Liver (tissue), 9 donors: ENCODE measurements around the gene WRAP73. TPM values are rescaled to one million over a fixed set of nuclear protein-coding genes. Genes with fewer than 3 reads are reported as not detected.
"Not testable (repeated sequence)": the region's sequence is repeated elsewhere in the genome, so short reads cannot be mapped to it uniquely, and the experiment has no call there.

Experiments used
- DNase-seq: peaks from one replicate; pipeline ENCODE4 v3.0.0-alpha.2; 2017; ENCODE audit warnings: low spot score
- H3K27ac ChIP-seq, 2 donors: one replicate each; pipeline ENCODE4 v1.7.0; 2013; ENCODE audit warnings: inconsistent platforms in 2 of 2, low read length in 2 of 2, control low read depth in 1 of 2, low read depth in 1 of 2, mild to moderate bottlenecking in 1 of 2
- H3K27me3 ChIP-seq, 4 donors: one replicate each; pipeline versions ENCODE4 v1.6.1 to v1.7.0; 2013; ENCODE audit warnings: low read length in 3 of 4, inconsistent platforms in 1 of 4, mild to moderate bottlenecking in 1 of 4, moderate library complexity in 1 of 4; ENCODE audit not compliant: control insufficient read depth in 4 of 4, insufficient read depth in 4 of 4
- H3K36me3 ChIP-seq, 4 donors: one replicate each; pipeline versions ENCODE4 v1.6.1 to v1.7.0; 2013; ENCODE audit warnings: low read length in 3 of 4, mild to moderate bottlenecking in 3 of 4, low read depth in 1 of 4, moderate library complexity in 1 of 4; ENCODE audit not compliant: control insufficient read depth in 4 of 4, insufficient read depth in 3 of 4
- H3K4me1 ChIP-seq, 4 donors: one replicate each; pipeline versions ENCODE4 v1.6.1 to v1.7.0; 2013; ENCODE audit warnings: low read length in 3 of 4, mild to moderate bottlenecking in 3 of 4, moderate library complexity in 1 of 4; ENCODE audit not compliant: control insufficient read depth in 4 of 4, insufficient read depth in 4 of 4
- H3K4me3 ChIP-seq, 3 donors: one replicate each; pipeline versions ENCODE4 v1.6.1 to v1.7.0; 2013; ENCODE audit warnings: low read length in 3 of 3, control low read depth in 1 of 3, low read depth in 1 of 3, mild to moderate bottlenecking in 1 of 3
- H3K9ac ChIP-seq, 2 donors: one replicate each; pipeline ENCODE4 v1.7.0; 2013; ENCODE audit warnings: low read length in 2 of 2, mild to moderate bottlenecking in 2 of 2, moderate library complexity in 2 of 2, control low read depth in 1 of 2, low read depth in 1 of 2
- H3K9me3 ChIP-seq, 4 donors: one replicate each; pipeline versions ENCODE4 v1.6.1 to v1.7.0; 2013; ENCODE audit warnings: low read length in 3 of 4; ENCODE audit not compliant: control insufficient read depth in 4 of 4
- EGR1 ChIP-seq, 2 donors: IDR thresholded peaks; 2 replicates each; pipeline ENCODE4 v1.6.1; 2016 to 2018; ENCODE audit warnings: antibody characterized with exemption in 2 of 2, low read depth in 2 of 2
- FOXA2 ChIP-seq: IDR thresholded peaks from 2 replicates; pipeline ENCODE4 v1.6.1; 2016; ENCODE audit warnings: antibody characterized with exemption
- HNF4G ChIP-seq: IDR thresholded peaks from 2 replicates; pipeline ENCODE4 v1.6.1; 2016; ENCODE audit warnings: antibody characterized with exemption
- MAX ChIP-seq: IDR thresholded peaks from 2 replicates; pipeline ENCODE4 v1.6.1; 2016; ENCODE audit warnings: antibody characterized with exemption
- NR2F2 ChIP-seq: IDR thresholded peaks from 2 replicates; pipeline ENCODE4 v1.6.1; 2016; ENCODE audit warnings: antibody characterized with exemption
- SP1 ChIP-seq: IDR thresholded peaks from 2 replicates; pipeline ENCODE4 v1.6.1; 2018; ENCODE audit warnings: antibody characterized with exemption, mild to moderate bottlenecking
- YY1 ChIP-seq: IDR thresholded peaks from 2 replicates; pipeline ENCODE4 v1.6.1; 2016; ENCODE audit warnings: antibody characterized with exemption, mild to moderate bottlenecking
- ZBTB33 ChIP-seq: IDR thresholded peaks from 2 replicates; pipeline ENCODE4 v1.6.1; 2016; ENCODE audit warnings: antibody characterized with exemption
- WGBS: extraction: QIAGEN DNeasy Blood & Tissue Kit; methylation state at CpG from one replicate; pipeline ENCODE4 v1.1.7; 2013; 5-methylcytosine and 5-hydroxymethylcytosine counted together
- polyA plus RNA-seq, 2 donors: library from polyadenylated mRNA; stranded (reverse) in 1 of 2; unstranded in 1 of 2; fragments of 200-250 nt in 1 of 2; fragments of >200 nt in 1 of 2; fragmentation: Nextera tagmentation in 1 of 2; extraction: Ambion mirVana in 1 of 2; gene quantifications; one replicate each; pipeline versions ENCODE4 v1.2.1 to v1.2.3, GENCODE V29; 2013 to 2015
- total RNA-seq, 2 donors: library from RNA; depleted of rRNA; stranded (reverse); fragments of >200 nt; gene quantifications; one replicate each; pipeline ENCODE4 v1.2.3, GENCODE V29; 2014
- donor health status: healthy.
- donor health status: healthy.
- donor health status: healthy.
- donor health status: healthy.
- donor health status: healthy.

WRAP73 gene
- total and polyA plus RNA-seq, 4 donors = 7.6 to 14.6 (median 10.0) TPM

GRCh38 chr1:3585940-3586568 lies 63.8 kb downstream of the WRAP73 start:
- Histone ChIP-seq H3K9me3 (no peaks in the 10 kb centered on the region), H3K4me1 (no peaks in the 10 kb centered on the region), H3K4me3 (no peak overlapping the region), H3K27ac (no peak overlapping the region), H3K36me3 (no peaks in the 10 kb centered on the region), H3K9ac (no peak overlapping the region), H3K27me3 (no peaks in the 10 kb centered on the region)
- DNase-seq = no peak
- TF ChIP-seq EGR1 (IDR thresholded peaks at IDR 0.05; ENCODE audit: low read depth in 2 of 2) = no peak
- TF ChIP-seq ZBTB33 = no peak
- WGBS = 92% methylated on average over 19 of the region's 19 CpGs

- 72% methylated on average over 6 of the region's 6 CpGs for WGBS
- H3K9ac ChIP-seq, H3K27ac ChIP-seq, H3K36me3 ChIP-seq, H3K4me1 ChIP-seq, H3K9me3 ChIP-seq, H3K4me3 ChIP-seq, H3K27me3 ChIP-seq, DNase-seq: not testable (repeated sequence)
Observed at GRCh38 chr1:3585353-3585868, 64.5 kb downstream of the WRAP73 start.

- 86% methylated on average over 7 of the region's 7 CpGs for WGBS
- Histone ChIP-seq H3K4me1 (no peaks in the 10 kb centered on the region), H3K36me3 (no peaks in the 10 kb centered on the region), H3K9me3 (no peaks in the 10 kb centered on the region), H3K27ac (no peak overlapping the region), H3K27me3 (no peaks in the 10 kb centered on the region), H3K4me3 (no peak overlapping the region), H3K9ac (no peak overlapping the region)
- DNase-seq = no peak
- TF ChIP-seq HNF4G (no peak), YY1 (no peak), EGR1 (IDR thresholded peaks at IDR 0.05; ENCODE audit: low read depth in 2 of 2) (no peak), FOXA2 (no peak), MAX (no peak), SP1 (no peak), NR2F2 (no peak)
Observed at GRCh38 chr1:3584915-3585314, 65.0 kb downstream of the WRAP73 start.

- H3K36me3 ChIP-seq, H3K27me3 ChIP-seq, H3K27ac ChIP-seq, H3K4me3 ChIP-seq, H3K9ac ChIP-seq, DNase-seq, H3K9me3 ChIP-seq, H3K4me1 ChIP-seq: not testable (repeated sequence)
- 85% methylated on average over 21 of the region's 21 CpGs for WGBS
Observed at GRCh38 chr1:3583751-3584150, 66.2 kb downstream of the WRAP73 start.
